Measurements from ENCODE around the gene CCDC148. TPM values are rescaled to one million over a fixed set of nuclear protein-coding genes. Genes with fewer than 3 reads are reported as not detected.

Gene CCDC148
- total RNA-seq, 2 donors from 2014 or later = 2.7 to 5.0 TPM

- H3K9ac ChIP-seq (ENCODE audit: extremely low read depth, low read length, poor library complexity, severe bottlenecking) = no peak overlapping the region
- H3K4me3 Mint-ChIP-seq = no peak overlapping the region
- no peaks in the 10 kb centered on the region for H3K27me3 Mint-ChIP-seq (ENCODE audit: insufficient read depth)
- H3K27me3 ChIP-seq (ENCODE audit: control insufficient read depth, insufficient read depth, low read length, poor library complexity, severe bottlenecking) = no peaks in the 10 kb centered on the region
- TF ChIP-seq CTCF (conservative IDR thresholded peaks at IDR 0.05) = no peak
- no peaks in the 10 kb centered on the region for H3K4me1 ChIP-seq (ENCODE audit: control insufficient read depth, insufficient read depth, low read length)
- H3K9me3 Mint-ChIP-seq = no peaks in the 10 kb centered on the region
- H3K9me3 ChIP-seq (ENCODE audit: control insufficient read depth, low read length) = no peaks in the 10 kb centered on the region
- no peak overlapping the region for H3K27ac ChIP-seq (ENCODE audit: low read depth, low read length)
- 100% methylated on average over 1 of the region's 1 CpG for WGBS, 2 experiments (ENCODE audit: insufficient coverage in 1 of 2, insufficient read length in 1 of 2)
- H3K36me3 ChIP-seq (ENCODE audit: control insufficient read depth, insufficient read depth, low read length) = no peaks in the 10 kb centered on the region
- DNase-seq = no peak
- no peaks in the 10 kb centered on the region for H3K36me3 Mint-ChIP-seq (ENCODE audit: low read depth)
- no peak overlapping the region for H3K4me3 ChIP-seq (ENCODE audit: low read length)
- H3K4me1 Mint-ChIP-seq = peaks cover 13% of the 10 kb centered on the region
- H3K27ac Mint-ChIP-seq = no peak overlapping the region
Observed at GRCh38 chr2:158497486-158497885, 40.9 kb upstream of the CCDC148 start.

GRCh38 chr2:158496986-158497385, 40.4 kb upstream of the CCDC148 start:
- no peak for TF ChIP-seq CTCF (conservative IDR thresholded peaks at IDR 0.05)
- no peak for DNase-seq
- Mint-ChIP-seq H3K4me1 (peaks cover 13% of the 10 kb centered on the region), H3K9me3 (no peaks in the 10 kb centered on the region), H3K36me3 (ENCODE audit: low read depth) (no peaks in the 10 kb centered on the region), H3K27me3 (ENCODE audit: insufficient read depth) (no peaks in the 10 kb centered on the region), H3K4me3 (no peak overlapping the region), H3K27ac (no peak overlapping the region)
- Histone ChIP-seq H3K4me3 (ENCODE audit: low read length) (no peak overlapping the region), H3K9ac (ENCODE audit: extremely low read depth, low read length, poor library complexity, severe bottlenecking) (no peak overlapping the region), H3K4me1 (ENCODE audit: control insufficient read depth, insufficient read depth, low read length) (no peaks in the 10 kb centered on the region), H3K9me3 (ENCODE audit: control insufficient read depth, low read length) (no peaks in the 10 kb centered on the region), H3K27me3 (ENCODE audit: control insufficient read depth, insufficient read depth, low read length, poor library complexity, severe bottlenecking) (no peaks in the 10 kb centered on the region), H3K27ac (ENCODE audit: low read depth, low read length) (no peak overlapping the region), H3K36me3 (ENCODE audit: control insufficient read depth, insufficient read depth, low read length) (no peaks in the 10 kb centered on the region)
- WGBS, 2 experiments (ENCODE audit: insufficient coverage in 1 of 2, insufficient read length in 1 of 2) = 79 to 81% methylated on average over 1 to 3 of the region's 3 CpGs

- no peaks in the 10 kb centered on the region for H3K4me1 ChIP-seq (ENCODE audit: control insufficient read depth, insufficient read depth, low read length)
- no peak overlapping the region for H3K27ac ChIP-seq (ENCODE audit: low read depth, low read length)
- no peaks in the 10 kb centered on the region for H3K27me3 ChIP-seq (ENCODE audit: control insufficient read depth, insufficient read depth, low read length, poor library complexity, severe bottlenecking)
- TF ChIP-seq CTCF (conservative IDR thresholded peaks at IDR 0.05) = no peak
- Mint-ChIP-seq H3K9me3 (no peaks in the 10 kb centered on the region), H3K27me3 (ENCODE audit: insufficient read depth) (no peaks in the 10 kb centered on the region), H3K27ac (no peak overlapping the region), H3K4me3 (no peak overlapping the region), H3K4me1 (peaks cover 26% of the 10 kb centered on the region), H3K36me3 (ENCODE audit: low read depth) (no peaks in the 10 kb centered on the region)
- H3K4me3 ChIP-seq (ENCODE audit: low read length) = no peak overlapping the region
- DNase-seq = no peak
- no peak overlapping the region for H3K9ac ChIP-seq (ENCODE audit: extremely low read depth, low read length, poor library complexity, severe bottlenecking)
- WGBS, 2 experiments (ENCODE audit: insufficient coverage in 1 of 2, insufficient read length in 1 of 2) = 89 to 91% methylated on average over 3 to 5 of the region's 5 CpGs
- no peaks in the 10 kb centered on the region for H3K9me3 ChIP-seq (ENCODE audit: control insufficient read depth, low read length)
- H3K36me3 ChIP-seq (ENCODE audit: control insufficient read depth, insufficient read depth, low read length) = no peaks in the 10 kb centered on the region
Observed at GRCh38 chr2:158495175-158495574, 38.6 kb upstream of the CCDC148 start.

Measured in endodermal cell (in vitro differentiated cells).